Kidney (tissue), 14 donors: ENCODE data around the gene PYROXD2. TPM values are rescaled to one million over a fixed set of nuclear protein-coding genes. Genes with fewer than 3 reads are reported as not detected.

Experiments used
- DNase-seq, 5 donors: peaks; one replicate each; pipeline ENCODE4 v3.0.0-alpha.2; 2013 to 2020
- FAIRE-seq: peaks from 2 replicates; lab custom pipeline; 2012; peaks lifted over from hg19 to GRCh38; lab: Jason Lieb, UNC
- H3K27ac ChIP-seq, 2 donors: one replicate each; pipeline ENCODE4 v1.7.0; 2013; ENCODE audit warnings: low read depth in 2 of 2, low read length in 2 of 2, inconsistent platforms in 1 of 2
- H3K27me3 ChIP-seq: one replicate; pipeline ENCODE4 v1.7.1; 2013; ENCODE audit warnings: low read length, inconsistent platforms; ENCODE audit not compliant: control insufficient read depth, insufficient read depth
- H3K36me3 ChIP-seq, 3 donors: one replicate each; pipeline versions ENCODE4 v1.7.0 to v1.7.1; 2013; ENCODE audit warnings: low read length in 3 of 3, control low read depth in 1 of 3, inconsistent platforms in 1 of 3; ENCODE audit not compliant: insufficient read depth in 3 of 3, control insufficient read depth in 2 of 3
- H3K4me1 ChIP-seq, 3 donors: one replicate each; pipeline versions ENCODE4 v1.7.0 to v1.7.1; 2013; ENCODE audit warnings: low read length in 3 of 3, inconsistent platforms in 1 of 3, low read depth in 1 of 3; ENCODE audit not compliant: control insufficient read depth in 2 of 3, insufficient read depth in 2 of 3
- H3K4me3 ChIP-seq, 3 donors: one replicate each; pipeline versions ENCODE4 v1.7.0 to v1.8.1; 2013; ENCODE audit warnings: low read length in 3 of 3, control low read depth in 1 of 3, inconsistent platforms in 1 of 3
- H3K9ac ChIP-seq, 3 donors: one replicate each; pipeline versions ENCODE4 v1.7.0 to v1.7.1; 2013; ENCODE audit warnings: low read length in 3 of 3, control low read depth in 1 of 3, inconsistent platforms in 1 of 3
- H3K9me3 ChIP-seq, 3 donors: one replicate each; pipeline versions ENCODE4 v1.7.0 to v1.7.1; 2013; ENCODE audit warnings: low read length in 3 of 3, control low read depth in 1 of 3, inconsistent platforms in 1 of 3; ENCODE audit not compliant: control insufficient read depth in 2 of 3, insufficient read depth in 1 of 3
- intact Hi-C: fragments of 100-400 bp; cut with DNase I; formaldehyde crosslinking; loops from one replicate; pipeline ENCODE4 v1.11.1; 2022
- polyA plus RNA-seq: library from polyadenylated mRNA; stranded (reverse); fragments of 350-450 nt; fragmentation: Illumina TruSeq; extraction: RNeasy Lipid Tissue Mini Kit (QIAGEN cat#74804); gene quantifications from one replicate; pipeline ENCODE4 v1.2.3, GENCODE V29; 2014; ENCODE audit warnings: low read depth, low replicate concordance; ENCODE audit not compliant: insufficient read depth
- total RNA-seq: library from RNA; stranded (reverse); fragmentation: NEBNext Ultra II Directional; extraction: Animal tissue kit (Norgen Biotek cat#: 25700); gene quantifications from one replicate; pipeline ENCODE4 v1.2.1, GENCODE V29; 2021
- TF ChIP-seq, protein P1 (sequence below): IDR thresholded peaks from 3 replicates; pipeline ENCODE4 v1.5.1; 2012; ENCODE audit warnings: mild to moderate bottlenecking, moderate library complexity, borderline replicate concordance; ENCODE audit not compliant: insufficient read depth; ENCODE audit errors: extremely low read depth
- donor health status: control.
- donor health status: control.
- donor health status: control.
- donor health status: control.
- donor health status: control.
- donor health status: DM: yes; HTN: yes; CAD: no.
- donor health status: Normal renal cell carcinoma (clear cell type).

The PYROXD2 gene
- total and polyA plus RNA-seq, 2 donors from 2014 or later: 7.8 to 14.1 TPM

DNA sequence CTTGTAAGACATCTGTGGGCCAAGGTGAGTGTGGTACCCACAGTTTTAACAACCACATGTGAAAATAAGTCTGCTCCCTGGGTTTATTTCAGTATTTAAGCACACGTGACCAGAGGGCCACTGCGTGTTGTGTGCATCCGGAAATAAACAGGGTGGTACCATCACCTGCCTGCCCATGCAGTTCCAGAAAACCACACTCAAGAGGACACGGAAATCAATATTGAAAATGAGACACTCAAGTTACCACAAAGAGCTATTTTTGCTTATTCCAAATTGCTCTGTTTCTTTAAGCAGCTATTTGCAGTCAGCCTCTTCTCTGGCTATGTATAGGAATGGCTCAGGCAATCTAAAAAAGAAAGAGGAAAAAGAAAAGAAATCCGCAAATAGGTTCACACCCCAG, 75.2 kb downstream of the PYROXD2 start:
- Histone ChIP-seq H3K27me3 (no peaks in the 10 kb centered on the region), H3K36me3 (no peaks in the 10 kb centered on the region), H3K9ac (no peak overlapping the region), H3K27ac (no peak overlapping the region), H3K9me3 (no peaks in the 10 kb centered on the region), H3K4me1 (peaks cover 0 to 2% (median 0%) of the 10 kb centered on the region in 3 donors), H3K4me3 (no peak overlapping the region)
- TF ChIP-seq, protein P1, sequence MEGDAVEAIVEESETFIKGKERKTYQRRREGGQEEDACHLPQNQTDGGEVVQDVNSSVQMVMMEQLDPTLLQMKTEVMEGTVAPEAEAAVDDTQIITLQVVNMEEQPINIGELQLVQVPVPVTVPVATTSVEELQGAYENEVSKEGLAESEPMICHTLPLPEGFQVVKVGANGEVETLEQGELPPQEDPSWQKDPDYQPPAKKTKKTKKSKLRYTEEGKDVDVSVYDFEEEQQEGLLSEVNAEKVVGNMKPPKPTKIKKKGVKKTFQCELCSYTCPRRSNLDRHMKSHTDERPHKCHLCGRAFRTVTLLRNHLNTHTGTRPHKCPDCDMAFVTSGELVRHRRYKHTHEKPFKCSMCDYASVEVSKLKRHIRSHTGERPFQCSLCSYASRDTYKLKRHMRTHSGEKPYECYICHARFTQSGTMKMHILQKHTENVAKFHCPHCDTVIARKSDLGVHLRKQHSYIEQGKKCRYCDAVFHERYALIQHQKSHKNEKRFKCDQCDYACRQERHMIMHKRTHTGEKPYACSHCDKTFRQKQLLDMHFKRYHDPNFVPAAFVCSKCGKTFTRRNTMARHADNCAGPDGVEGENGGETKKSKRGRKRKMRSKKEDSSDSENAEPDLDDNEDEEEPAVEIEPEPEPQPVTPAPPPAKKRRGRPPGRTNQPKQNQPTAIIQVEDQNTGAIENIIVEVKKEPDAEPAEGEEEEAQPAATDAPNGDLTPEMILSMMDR: no peak
- DNase-seq (no peak), FAIRE-seq (no peak)
- intact Hi-C loops: no loop called here

DNA sequence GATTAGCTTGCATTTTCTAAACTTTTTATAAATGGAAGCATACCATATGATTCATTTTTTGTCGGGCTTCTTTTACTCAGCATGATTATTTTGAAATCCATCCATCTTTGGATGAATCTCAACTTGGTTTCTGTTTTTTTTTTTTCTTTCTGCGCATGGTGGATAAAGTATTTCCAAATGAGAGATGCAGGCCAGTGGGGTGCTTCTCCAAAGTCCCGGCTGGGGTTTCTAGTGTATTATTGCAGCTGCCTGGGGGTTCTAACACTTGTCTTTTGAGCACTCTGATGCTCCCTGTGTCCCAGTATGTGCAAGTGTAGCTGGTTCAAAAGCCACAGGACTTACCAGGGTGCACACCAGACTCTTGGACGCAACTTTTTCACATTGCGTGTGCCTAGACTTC, 76.1 kb downstream of the PYROXD2 start:
- Histone ChIP-seq H3K27ac (no peak overlapping the region), H3K27me3 (no peaks in the 10 kb centered on the region), H3K9me3 (no peaks in the 10 kb centered on the region), H3K36me3 (no peaks in the 10 kb centered on the region), H3K4me1 (no peaks in the 10 kb centered on the region), H3K4me3 (no peak overlapping the region), H3K9ac (no peak overlapping the region)
- FAIRE-seq (no peak), DNase-seq (no peak)
- TF ChIP-seq, protein P1: no peak
- intact Hi-C loops: no loop called here

DNA sequence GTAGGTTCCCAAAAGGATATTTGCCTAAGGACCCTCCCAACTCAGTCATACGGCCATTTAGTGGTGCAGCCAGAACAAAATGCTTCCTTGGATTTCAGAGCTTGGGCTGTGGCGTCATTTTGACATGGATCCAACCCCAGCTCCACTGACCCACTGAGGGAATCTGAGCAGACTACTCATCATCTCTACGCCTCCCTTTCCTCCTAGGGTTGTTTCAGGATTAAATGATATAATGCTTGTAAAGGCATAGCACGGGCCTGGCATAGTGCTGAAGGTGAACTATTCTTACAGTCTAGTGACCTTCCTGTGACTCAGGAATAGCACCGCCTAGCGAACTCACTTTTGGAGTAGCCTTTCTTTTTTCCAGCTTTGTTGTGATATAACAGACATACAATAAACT, 76.7 kb downstream of the PYROXD2 start:
- H3K9ac ChIP-seq: no peak overlapping the region
- no peak overlapping the region for H3K4me3 ChIP-seq
- no peaks in the 10 kb centered on the region for H3K9me3 ChIP-seq
- TF ChIP-seq, protein P1: no peak
- DNase-seq (no peak), FAIRE-seq (no peak)
- H3K27me3 ChIP-seq: no peaks in the 10 kb centered on the region
- intact Hi-C loops: no loop called here
- no peaks in the 10 kb centered on the region for H3K36me3 ChIP-seq
- no peaks in the 10 kb centered on the region for H3K4me1 ChIP-seq
- no peak overlapping the region for H3K27ac ChIP-seq

DNA sequence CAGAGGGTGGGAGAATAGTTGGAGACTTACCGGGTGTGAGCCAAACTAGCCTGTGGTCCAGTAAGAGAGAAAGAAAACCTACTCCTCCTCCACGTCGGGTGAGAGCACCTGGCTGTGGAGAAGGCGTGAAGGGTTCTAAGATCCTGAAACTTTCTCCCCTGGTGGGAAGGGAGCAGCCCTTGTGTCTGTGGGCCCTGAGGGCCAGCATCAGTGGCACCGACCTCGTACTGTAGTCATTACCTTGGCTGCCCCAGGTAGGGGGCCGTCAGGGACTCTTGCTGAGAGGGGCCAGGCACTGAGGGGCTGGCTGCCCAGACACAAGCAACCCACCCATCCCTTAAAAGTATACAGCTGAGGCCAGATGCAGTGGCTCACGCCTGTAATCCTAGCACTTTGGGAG, 77.5 kb downstream of the PYROXD2 start:
- H3K4me1 ChIP-seq: no peaks in the 10 kb centered on the region
- no peak overlapping the region for H3K4me3 ChIP-seq
- no peak overlapping the region for H3K9ac ChIP-seq
- intact Hi-C loops: no loop called here
- no peaks in the 10 kb centered on the region for H3K9me3 ChIP-seq
- H3K27ac ChIP-seq: no peak overlapping the region
- FAIRE-seq (no peak), DNase-seq (no peak)
- TF ChIP-seq, protein P1: no peak
- H3K36me3 ChIP-seq: no peaks in the 10 kb centered on the region
- no peaks in the 10 kb centered on the region for H3K27me3 ChIP-seq
